Suppressor macrophage (primary cell): ENCODE data around the gene ZC3HAV1.
"Not testable (repeated sequence)": the region's sequence is repeated elsewhere in the genome, so short reads cannot be mapped to it uniquely, and the experiment has no call there.

Source experiments
- DNase-seq, 4 experiments: peaks; one replicate each; pipeline ENCODE4 v3.0.0-alpha.2; 2020 to 2022

ZC3HAV1 gene

DNA sequence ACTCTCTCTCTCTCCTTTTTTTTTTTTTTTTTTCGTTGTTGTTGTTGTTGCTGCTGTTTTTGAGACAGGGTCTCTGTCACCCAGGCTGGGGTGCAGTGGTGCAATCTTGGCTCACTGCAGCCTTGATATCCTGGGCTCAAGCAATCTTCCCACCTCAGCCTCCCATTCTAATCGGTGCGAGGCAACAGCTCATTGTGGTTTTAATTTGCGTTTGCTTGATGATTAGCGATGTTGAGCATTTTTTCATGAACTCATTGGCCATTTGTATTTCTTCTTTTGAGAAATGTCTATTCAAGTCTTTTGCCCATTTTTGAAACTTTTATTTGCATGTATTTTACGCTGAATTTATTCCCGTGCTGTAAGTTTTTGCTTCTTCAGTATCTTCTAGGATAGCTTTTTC, 60.4 kb downstream of the ZC3HAV1 start:
- DNase-seq, result no peak

DNA sequence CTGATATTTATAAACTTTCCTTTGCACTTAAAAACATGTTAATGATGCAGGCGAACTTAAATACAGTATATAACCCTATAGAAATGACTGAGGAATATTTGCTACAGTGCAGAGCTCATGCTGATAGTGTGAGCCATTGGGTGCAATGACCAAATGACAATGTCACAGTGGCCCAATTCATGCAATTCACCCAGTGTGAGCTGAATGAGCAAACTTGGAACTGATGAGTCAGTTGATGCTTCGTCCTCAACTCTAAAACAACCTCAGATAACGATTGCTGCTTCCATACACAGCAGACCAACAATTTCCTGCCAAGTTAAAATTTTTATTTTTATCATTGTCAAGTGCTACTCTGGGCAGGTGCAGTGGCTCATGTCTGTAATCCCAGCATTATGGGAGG, 61.5 kb downstream of the ZC3HAV1 start:
- DNase-seq, result no peak

DNA sequence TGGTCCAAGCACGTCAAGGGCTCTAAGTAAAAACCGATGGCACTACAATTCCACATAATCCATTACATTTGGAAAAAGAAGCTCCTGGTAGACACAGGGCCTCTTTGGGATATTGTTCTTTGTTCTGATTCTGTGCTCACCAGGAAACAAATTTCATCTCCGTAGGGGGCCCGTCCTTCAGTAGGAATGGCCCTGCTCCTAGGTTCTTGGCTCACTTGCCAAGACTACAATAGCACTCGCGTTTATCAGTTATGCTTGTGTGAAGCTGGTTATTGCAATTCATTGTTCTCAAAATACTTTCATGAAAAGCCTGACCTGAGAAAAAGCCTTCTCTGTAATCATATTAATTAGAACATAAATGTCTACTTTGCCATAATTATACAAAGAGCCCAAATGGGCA, 63.4 kb downstream of the ZC3HAV1 start:
- DNase-seq, result no peak

DNA sequence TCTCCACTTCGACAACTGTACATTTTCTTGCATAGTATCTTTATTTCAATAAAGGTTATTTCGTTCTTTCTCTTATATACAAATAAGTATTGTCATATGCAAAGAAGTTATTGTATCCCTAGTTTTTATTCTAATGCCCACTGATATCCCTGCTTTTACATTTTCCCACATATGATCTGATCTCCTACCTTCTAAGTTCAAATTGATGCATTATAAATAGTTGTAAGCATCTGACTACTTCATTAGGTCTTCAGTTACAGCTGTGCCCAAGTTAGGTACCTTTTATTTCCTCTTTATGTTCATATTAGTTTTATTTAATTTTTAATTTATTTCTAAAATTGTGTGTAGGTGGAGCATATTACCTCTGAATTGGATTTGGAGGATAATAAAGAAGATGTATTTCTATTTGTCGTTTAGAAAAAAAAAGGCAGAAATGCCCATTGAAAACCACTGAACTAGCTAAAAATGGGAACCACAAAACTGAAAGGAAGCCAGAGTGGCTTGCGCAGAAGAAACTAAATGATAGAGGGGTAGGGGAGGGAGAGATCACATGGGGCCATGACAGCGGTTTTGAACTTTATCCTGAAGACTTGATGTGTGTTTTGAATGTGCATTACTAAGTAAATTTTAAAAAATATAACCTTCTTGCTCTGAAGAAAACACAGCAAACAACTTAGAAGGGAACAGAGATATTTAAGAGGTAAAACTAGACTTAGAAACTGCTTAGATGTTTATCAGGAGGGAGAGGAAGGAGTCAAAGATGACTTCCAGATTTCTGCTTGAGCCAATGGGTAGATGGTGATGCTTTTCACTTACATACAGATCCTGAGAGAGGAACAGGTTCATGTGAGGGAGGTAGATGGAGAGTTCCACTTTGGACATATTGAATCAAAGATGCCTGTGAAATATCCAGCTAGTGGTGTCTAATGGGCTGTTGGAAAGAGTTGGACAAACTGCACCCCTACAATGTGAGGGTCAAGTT, 64.4 kb downstream of the ZC3HAV1 start:
- peak; percentile 23 to 71 (median 46) for DNase-seq

DNA sequence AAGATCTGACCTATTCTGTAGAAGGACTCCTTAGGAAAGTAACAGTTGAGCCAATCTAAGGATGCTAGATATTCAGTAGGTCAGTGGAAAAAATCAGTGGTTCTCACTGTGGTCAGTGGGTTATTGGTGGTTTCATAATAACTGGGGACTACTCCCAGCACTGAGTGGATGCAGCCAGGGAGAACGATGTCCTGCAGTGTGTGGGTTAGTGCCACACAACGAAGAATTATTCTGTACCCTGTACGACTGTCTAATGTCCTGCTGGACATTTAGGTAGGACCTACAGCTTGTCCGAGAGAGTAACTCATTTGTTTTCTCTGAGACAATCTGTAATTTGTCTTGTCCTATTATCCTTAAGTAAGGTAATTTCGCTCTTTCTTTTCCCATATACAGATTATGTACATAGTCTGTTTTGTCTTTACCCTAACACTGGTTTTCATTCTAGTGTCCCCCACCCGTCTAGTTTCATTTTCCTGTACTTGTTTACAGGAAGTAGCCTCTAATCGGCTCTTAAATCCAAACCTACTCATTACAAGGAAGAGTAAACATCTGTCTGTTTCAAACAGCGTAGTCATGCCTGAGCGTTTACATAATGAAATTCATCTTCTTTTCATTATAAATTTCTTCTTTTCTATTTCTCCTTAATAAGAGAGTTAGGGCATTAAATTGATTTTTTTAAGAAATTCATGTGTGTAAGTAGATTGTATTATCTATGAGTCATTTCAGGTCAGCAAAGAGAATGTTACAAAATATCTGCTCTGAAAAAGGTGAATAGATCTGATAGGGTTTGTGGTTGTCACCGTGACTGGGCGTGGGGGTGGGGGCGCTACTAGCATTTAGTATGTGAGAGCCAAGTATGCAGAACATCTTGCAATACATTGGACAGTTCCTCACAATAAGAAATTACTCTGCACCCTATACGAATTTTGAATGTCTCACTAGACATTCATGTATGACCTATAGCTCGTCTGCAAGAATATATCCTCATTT, 65.4 kb downstream of the ZC3HAV1 start:
- peak in 1 of 4 experiments; percentile 14 for DNase-seq

DNA sequence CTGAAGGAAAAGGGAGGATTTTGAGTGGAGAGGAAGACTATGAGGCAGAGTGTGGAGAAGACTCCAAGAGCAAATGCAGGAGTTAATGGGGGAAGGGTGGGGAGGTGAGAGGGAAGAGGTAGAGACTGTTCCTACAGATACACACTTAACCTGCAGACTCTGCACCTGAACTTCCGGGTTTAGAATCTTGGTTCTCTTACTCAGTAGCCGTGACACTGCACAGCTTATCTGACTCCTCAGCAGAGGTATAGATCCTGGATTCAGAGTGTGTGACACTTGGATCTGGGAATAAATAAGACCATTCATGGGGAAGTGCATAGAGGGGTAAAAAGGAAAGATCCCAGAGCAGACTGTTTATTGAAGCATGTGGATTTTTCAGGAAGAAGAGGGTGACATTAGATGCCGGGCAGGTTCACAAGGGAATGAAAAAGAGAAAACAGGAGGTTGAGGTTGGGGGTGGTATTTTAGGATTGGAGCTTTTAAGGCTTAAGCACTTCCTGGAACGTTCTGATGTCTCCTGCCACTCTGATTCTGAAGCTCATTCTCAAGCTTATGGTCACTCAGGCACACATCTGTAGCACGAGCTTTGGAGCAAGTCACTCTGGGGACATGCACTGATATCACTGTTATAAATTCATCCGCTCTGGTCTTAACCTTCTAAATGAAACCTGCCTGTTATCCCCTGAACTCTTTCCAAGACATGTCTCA, 68.0 kb downstream of the ZC3HAV1 start:
- no peak for DNase-seq

DNA sequence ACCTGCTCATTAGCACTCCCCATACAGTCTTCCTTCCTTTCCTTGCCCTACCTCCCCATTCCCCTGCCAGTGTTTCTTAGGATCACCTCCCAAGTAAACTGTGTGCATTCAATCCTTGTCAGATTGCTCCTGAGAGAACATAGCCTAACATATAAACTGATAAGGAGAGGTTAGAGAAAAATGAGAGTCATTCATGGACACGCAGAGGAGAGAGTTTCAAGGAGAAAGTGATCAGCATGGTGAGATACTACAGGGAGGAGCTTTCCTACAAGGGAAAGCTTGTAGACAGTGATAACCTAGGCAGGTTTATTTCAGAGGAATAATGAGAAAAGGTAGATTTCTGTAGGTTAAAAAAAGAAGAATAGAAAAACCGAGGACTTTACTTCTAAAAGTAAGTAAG, 70.8 kb downstream of the ZC3HAV1 start:
- DNase-seq, result no peak

DNA sequence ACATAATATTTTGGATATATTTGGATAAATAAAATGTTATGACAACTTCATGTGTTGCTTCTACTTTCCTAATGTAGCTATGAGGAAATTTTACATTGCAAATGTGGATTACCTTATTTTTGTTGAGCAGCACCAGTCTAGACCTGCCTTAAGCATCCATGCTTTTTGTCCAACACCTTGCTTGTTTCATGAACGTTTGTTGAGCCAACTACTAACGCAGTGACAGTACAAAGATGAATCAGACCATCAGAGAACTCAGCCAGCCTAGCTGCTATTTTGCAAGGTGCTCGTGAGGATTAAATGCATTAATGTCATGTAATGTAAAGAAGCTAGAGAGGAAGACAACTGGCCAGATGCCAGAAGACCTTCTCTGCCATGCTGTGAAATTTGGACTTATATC, 72.6 kb downstream of the ZC3HAV1 start:
- no peak for DNase-seq

DNA sequence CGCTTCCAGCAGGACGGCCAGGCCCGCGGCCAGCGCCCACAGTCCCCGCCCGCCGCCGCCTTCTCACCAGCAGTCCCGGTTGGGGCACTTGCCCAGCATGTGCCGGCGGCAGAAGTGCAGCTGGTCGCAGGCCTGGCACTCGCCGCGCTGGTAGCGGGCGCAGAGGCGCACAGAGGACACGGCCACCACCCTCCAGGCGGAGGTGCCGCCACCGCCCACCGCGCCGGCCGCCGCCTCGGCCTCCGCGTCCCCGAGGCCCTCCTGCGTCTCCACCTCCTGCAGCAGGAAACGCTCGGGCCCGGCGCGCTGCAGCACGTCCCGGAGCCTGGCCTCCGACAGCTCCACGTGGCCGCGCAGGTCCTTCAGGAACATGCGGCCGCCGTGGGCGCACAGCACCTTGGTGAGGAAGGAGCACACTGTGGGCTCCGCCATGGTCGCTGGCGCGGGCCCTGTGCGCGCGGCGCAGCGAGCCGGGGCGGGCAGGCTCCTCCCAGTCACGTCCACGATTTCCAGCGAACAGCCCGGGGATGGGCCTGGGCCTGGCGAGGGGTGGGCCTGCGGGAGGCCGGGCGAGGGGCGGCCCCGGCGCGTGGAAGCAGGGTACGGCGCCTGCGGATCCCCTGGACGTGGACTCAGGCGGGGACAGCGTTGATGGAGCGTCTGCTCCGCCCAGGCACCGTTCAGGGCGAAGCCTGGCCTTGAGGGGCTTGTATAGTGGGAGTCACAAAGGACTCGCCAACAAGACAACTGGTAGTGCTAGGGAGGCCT, 73.8 kb downstream of the ZC3HAV1 start, which contains the start of gene ZC3HAV1L:
Gene ZC3HAV1L (minus strand): TSS at position 457 of the 768 bp plus-strand sequence. CDS start 25 bp downstream, at position 432.
- DNase-seq, result peak; percentile 42 to 68 (median 56)

DNA sequence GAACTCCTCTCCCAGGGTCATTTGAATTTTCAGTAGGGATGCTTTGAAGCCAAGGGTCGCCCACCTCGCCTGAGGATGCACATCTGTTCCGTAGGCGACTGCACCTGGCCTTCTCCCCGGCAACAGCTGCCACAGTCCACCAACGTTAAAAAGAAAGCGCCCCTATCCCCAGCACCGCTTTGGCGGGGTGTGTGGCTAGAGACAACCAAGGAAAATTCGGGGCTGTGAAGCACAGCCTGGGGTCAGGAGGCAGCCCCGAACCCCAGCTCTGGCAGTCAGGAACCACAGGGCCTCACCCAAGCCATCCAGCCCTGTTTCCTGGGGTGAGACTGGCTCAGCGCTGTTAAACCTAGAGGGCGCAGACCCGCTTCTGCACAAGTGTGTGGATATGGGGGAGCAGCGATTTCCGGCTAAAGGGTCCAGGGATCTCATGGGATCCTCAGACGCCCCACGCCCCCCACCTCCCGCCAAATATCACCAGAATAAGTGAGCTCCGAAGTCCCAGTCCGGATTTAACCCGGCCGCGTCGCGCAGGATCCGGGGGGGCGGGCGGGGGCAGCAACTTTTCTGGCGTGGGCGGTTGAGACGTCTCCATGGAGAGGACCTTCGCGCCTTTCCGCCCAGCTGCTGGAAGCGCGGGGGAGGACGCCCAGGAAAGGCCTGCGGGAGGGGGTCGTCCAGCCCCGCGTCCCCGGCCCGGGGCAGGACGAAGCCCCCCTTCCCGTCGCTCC, 74.5 kb downstream of the ZC3HAV1 start:
- DNase-seq, result peak in 1 of 4 experiments; percentile 15

DNA sequence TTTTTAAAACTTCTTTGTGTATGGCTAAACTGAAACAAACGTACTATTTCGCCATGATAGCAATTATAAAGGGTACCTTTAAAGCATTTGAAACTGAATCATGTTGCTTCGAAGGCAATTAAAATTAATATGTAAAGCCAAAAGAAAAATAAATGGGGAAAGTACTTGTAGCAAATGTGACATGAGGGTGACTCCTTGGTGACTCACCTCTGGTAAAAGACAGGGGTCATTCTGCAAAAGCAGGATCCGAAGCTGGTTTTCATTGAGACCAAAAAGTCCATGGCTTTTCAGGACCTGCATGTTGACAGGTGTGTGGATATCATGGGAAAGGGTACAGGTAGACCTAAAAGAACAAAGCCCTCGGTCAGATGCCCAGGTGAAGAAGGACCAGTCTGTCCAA, 75.2 kb downstream of the ZC3HAV1 start:
- no peak for DNase-seq

DNA sequence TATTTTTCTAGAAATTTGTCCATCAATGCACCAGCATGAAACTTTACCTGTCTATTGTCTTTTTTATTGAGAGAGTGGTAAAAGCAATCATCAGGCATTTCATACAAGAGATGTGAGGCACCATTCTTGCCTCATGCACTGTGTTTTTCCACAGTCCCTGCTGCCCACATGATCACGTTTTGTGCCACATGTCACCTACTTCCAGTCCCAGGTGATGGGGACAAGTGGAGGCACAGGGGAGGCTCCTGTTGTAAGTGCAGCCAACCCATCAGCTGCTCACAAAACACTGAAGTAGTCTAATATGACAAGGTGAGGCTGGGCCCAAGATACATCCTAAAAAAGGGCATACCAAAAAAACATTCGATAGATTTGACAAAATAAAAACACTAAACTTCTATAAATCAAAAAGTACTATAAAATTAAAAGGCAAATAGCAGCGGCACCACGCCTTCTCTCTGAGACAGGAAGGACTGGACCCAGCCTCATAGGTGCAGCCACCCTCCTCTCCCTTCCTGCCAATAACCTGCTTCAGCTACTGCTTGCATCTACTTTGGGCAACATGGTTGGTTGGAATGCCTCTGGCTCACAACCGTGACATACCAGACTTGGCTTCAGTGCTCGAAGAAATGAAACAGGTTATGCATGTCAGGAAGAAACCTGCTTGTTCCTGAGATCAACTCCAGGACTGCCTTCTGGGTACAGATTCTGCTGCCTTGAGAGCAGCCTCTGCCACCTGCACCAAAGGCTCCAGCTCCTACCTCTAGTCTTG, 76.0 kb downstream of the ZC3HAV1 start:
- DNase-seq, result no peak

DNA sequence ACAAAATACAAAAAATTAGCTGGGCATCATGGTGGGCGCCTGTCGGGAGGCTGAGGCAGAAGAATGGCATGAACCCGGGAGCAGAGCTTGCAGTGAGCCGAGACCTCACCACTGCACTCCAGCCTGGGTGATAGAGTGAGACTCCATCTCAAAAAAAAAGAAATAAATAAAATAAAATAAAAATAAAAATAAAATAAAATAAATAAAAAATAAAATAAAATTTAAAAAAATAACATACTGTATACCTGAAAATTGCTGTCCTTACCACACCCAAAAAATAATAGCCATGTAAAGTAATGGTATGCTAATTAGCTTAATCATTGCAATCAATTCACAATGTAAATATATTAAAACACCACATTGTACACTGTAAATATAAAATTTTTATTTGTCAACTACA, 77.0 kb downstream of the ZC3HAV1 start:
- no peak for DNase-seq

DNA sequence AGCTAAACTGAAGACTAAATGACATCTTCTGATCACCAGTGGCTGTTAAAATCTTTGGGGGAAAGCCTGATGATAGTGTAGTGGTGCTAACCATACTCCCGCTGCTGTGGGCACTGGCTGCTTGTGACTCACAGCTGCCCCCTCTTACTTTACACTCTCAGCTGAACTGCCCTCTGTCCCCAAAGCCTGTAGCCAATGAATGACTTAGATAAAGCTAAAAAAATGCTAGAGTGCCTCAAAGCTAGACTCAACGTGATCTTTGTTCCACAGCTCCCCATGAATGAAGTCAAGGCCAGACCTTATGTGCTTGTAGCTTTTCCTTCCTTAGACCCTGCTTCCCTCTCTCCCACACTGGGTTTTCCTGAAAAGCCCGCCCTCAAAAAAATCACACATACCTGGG, 80.2 kb downstream of the ZC3HAV1 start:
- DNase-seq, result no peak

DNA sequence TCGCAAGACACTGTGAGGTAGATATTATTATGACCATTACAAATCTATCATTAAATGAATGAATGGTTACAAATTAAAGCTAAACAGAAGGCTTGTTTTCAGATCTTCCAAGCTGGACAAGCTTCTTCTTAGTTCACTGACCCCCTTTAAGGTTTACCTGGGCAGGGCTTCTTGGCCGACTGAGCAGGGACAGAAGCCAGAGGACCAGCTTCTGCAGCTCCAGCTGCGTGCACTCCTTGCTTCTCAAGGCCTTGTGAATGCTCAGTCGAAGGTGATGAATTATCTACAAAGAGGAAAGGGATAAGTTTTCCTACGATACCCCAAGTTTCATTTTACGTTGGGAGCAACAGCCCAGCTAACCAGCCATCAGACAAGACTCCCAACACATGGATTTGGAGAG, 83.0 kb downstream of the ZC3HAV1 start:
- DNase-seq, result no peak

DNA sequence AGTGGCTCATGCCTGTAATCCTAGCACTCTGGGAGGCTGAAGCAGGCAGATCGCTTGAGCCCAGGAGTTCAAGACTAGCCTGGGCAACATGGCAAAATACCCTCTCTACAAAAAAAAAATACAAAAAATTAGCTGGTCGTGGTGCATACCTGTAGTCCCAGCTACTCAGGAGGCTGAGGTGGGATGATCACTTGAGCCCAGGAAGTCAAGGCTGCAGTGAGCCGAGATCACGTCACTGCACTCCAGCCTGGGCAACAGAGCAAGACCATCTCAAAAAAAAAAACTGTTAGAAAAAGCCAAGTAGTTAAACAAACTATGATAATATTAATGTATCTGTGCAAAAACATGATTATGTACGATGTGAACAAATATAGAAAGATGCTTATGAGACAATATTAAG, 83.7 kb downstream of the ZC3HAV1 start:
- DNase-seq, result not testable (repeated sequence)

DNA sequence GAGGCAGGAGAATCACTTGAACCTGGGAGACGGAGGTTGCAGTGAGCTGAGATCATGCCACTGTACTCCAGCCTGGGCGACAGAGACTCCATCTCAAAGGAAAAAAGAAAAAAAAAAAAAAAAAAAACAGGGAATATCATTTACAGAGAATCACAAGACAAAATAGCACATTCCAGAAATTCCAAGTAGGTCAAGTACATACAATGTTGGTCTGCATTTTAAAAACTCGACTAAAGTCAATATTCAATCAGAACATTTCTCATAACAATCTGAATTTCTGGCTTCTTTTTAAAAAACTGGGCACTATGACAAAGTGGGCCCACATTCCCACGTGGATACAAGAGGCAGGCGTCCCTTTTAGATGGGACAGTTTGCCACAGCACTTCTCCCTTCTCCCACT, 86.4 kb downstream of the ZC3HAV1 start:
- no peak for DNase-seq

DNA sequence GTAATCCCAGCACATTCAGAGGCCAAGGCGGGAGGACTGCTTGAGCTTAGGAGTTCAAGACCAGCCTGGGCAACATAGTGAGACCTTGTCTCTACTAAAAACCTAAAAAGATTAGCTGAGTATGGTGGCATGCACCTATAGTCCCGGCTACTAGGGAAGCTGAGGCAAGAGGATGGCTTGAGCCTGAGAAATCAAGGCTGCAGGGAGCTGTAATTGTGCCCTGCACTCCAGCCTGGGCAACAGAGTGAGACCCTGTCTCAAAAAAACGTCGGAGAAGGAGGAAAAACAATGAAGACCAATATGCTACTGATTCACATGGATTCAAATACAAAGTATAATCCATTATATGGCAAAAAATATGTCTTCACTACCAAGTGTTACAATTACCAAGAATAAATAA, 87.2 kb downstream of the ZC3HAV1 start:
- DNase-seq, result no peak

DNA sequence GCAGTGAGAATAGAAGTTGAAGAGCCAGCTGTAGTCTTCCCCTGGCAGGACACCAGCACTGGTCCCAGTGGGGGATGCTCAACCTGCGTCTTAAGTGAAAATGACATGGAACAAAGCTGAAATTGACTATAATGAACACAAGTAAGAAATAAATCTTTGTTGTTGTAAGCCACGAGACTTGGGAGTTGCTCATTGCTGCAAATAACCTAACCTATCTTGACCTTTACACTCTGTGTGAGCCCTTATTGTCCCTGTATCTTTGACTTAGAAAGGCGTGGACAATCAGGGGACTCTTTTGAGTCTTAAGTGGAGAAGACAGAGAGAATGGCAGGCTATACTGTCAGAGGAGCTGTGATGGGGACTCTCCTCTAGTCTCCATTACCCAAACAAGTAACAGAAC, 90.6 kb downstream of the ZC3HAV1 start:
- DNase-seq, result no peak

DNA sequence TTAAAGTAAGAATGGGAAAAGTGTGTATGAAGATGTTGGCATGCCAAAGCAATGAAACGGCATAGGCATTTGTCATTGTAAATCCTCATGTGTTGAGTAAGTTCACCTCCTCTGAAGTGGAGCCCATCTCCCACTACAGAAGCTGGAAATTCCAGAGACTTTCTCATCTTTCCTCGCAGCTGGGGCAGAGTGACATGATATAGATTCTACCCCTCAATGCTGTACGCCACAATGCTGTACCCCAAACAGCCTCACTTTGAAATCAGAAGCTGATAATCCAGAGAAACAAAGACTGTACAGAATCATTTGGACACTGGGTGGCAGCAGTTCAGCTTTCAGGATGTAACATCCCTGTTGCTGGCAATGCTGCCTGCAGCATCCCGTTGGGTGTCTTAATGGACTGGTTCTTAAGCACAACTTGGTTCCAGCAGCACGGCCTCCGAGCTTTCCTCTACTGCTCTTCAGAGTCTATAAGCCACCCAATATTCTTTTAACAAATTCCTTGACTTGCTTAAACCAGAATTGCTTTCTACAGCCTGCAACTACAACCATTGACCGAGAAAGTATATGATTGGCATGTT, 92.5 kb downstream of the ZC3HAV1 start:
- DNase-seq, result peak; percentile 69 to 79 (median 73)
